ENCODE data around the gene PRKRA. TPM values are rescaled to one million over a fixed set of nuclear protein-coding genes. Genes with fewer than 3 reads are reported as not detected.
"Not testable (repeated sequence)": the region's sequence is repeated elsewhere in the genome, so short reads cannot be mapped to it uniquely, and the experiment has no call there.

Gene PRKRA
- total RNA-seq, 1 donor from 2014 or later: 48.8 TPM

DNA sequence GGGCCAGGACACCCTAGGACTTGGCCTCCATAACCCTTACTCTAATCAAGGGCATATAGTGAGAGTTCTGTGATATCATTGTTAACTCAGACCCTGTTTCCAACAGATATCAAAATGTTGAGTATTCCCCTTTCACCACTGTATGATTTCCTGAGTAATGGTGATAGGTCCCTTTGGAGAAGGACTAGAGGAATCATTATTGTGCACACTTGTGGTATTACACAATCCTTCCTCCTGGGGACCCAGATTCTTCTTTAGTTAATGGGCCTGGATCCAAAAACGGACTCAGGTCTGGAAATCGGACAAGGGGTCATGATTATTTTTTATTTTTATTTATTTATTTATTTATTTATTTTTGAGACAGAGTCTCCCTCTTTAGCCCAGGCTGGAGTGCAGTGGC is 23.5 kb downstream of the PRKRA start:
- Mint-ChIP-seq H3K4me1 (ENCODE audit: low read depth) (peaks cover 4% of the 10 kb centered on the region), H3K4me3 (ENCODE audit: unreplicated experiment) (no peak overlapping the region), H3K27ac (ENCODE audit: unreplicated experiment) (no peak overlapping the region), H3K36me3 (ENCODE audit: low read depth) (peaks cover 29% of the 10 kb centered on the region), H3K9me3 (ENCODE audit: low read depth) (peaks cover 25% of the 10 kb centered on the region), H3K27me3 (ENCODE audit: low read depth) (no peaks in the 10 kb centered on the region)
- no peak for DNase-seq (ENCODE audit: low spot score)
- TF ChIP-seq, protein P1, sequence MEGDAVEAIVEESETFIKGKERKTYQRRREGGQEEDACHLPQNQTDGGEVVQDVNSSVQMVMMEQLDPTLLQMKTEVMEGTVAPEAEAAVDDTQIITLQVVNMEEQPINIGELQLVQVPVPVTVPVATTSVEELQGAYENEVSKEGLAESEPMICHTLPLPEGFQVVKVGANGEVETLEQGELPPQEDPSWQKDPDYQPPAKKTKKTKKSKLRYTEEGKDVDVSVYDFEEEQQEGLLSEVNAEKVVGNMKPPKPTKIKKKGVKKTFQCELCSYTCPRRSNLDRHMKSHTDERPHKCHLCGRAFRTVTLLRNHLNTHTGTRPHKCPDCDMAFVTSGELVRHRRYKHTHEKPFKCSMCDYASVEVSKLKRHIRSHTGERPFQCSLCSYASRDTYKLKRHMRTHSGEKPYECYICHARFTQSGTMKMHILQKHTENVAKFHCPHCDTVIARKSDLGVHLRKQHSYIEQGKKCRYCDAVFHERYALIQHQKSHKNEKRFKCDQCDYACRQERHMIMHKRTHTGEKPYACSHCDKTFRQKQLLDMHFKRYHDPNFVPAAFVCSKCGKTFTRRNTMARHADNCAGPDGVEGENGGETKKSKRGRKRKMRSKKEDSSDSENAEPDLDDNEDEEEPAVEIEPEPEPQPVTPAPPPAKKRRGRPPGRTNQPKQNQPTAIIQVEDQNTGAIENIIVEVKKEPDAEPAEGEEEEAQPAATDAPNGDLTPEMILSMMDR (IDR thresholded peaks at IDR 0.05): no peak

DNA sequence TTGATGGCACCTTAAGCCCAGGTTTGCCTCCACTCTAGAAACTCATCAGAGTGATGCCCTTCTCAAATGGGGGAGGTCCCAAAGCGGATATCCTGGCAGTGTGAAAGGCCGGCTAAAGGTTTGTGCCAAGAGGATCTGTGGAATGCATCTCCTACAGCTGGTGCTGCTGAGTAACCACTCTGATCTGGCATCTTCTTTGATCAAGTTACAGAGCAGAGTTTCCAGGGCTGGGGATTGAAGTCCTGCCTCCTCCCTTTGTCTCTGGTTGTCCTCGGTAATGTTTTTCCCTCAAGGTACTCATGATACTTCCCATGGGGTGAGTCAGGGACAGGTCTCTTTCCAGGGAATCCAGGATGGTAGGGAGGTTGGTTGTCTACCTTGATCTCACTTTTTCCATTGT is 24.6 kb downstream of the PRKRA start:
- no peaks in the 10 kb centered on the region for H3K27me3 Mint-ChIP-seq (ENCODE audit: low read depth)
- TF ChIP-seq, protein P1 (IDR thresholded peaks at IDR 0.05): no peak
- DNase-seq (ENCODE audit: low spot score): no peak
- H3K9me3 Mint-ChIP-seq (ENCODE audit: low read depth): peaks cover 25% of the 10 kb centered on the region
- H3K27ac Mint-ChIP-seq (ENCODE audit: unreplicated experiment): no peak overlapping the region
- peaks cover 4% of the 10 kb centered on the region for H3K4me1 Mint-ChIP-seq (ENCODE audit: low read depth)
- peaks cover 26% of the 10 kb centered on the region for H3K36me3 Mint-ChIP-seq (ENCODE audit: low read depth)
- no peak overlapping the region for H3K4me3 Mint-ChIP-seq (ENCODE audit: unreplicated experiment)

DNA sequence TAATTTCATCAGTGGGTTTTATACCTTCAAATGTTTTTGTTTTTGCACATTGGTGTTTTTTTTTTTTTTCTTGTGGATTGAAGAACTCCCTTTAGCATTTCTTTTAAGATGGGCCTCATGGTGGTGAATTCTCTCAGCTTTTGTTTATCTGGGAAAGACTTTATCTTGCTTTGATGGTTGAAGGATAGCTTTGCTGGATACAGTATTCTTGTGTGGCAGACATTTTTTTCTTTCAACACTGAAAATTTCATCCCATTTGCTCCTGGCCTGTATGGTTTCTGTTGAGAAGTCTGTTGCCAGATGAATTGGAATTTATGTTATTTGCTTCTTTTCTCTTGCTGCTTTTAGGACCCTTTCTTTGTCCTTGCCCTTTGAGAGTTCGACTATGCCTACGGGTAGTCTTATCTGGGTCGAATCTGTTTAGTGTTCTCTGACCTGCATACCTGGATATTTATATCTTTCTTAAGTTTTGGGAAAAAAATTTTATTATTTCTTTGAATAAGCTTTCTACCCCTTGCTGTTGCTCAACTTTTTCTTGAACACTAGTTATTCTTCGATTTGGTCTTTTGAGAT is 25.6 kb downstream of the PRKRA start:
- H3K27ac Mint-ChIP-seq (ENCODE audit: unreplicated experiment): no peak overlapping the region
- H3K4me1 Mint-ChIP-seq (ENCODE audit: low read depth): peaks cover 4% of the 10 kb centered on the region
- TF ChIP-seq, protein P1 (IDR thresholded peaks at IDR 0.05): no peak
- peaks cover 25% of the 10 kb centered on the region for H3K9me3 Mint-ChIP-seq (ENCODE audit: low read depth)
- no peaks in the 10 kb centered on the region for H3K27me3 Mint-ChIP-seq (ENCODE audit: low read depth)
- no peak for DNase-seq (ENCODE audit: low spot score)
- H3K4me3 Mint-ChIP-seq (ENCODE audit: unreplicated experiment): no peak overlapping the region
- peaks cover 24% of the 10 kb centered on the region for H3K36me3 Mint-ChIP-seq (ENCODE audit: low read depth)

DNA sequence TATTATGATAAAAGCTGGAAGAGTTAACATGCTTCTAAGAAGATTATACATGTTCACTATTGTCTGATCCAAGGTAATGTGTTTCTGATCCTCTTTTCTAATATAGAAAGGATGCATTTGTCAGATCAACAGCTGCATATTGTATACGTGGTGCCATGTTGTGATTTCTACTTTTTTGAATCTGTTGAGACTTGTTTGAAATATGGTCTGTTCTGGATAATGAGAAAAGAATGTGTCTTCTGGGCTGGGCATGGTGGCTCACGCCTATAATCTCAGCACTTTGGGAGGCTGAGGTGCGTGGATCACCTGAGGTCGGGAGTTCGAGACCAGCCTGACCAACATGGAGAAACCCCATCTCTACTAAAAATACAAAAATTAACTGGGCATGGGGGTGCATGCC is 27.2 kb downstream of the PRKRA start:
- H3K36me3 Mint-ChIP-seq (ENCODE audit: low read depth): peaks cover 18% of the 10 kb centered on the region
- not testable (repeated sequence) for DNase-seq (ENCODE audit: low spot score); H3K27ac Mint-ChIP-seq (ENCODE audit: unreplicated experiment)

DNA sequence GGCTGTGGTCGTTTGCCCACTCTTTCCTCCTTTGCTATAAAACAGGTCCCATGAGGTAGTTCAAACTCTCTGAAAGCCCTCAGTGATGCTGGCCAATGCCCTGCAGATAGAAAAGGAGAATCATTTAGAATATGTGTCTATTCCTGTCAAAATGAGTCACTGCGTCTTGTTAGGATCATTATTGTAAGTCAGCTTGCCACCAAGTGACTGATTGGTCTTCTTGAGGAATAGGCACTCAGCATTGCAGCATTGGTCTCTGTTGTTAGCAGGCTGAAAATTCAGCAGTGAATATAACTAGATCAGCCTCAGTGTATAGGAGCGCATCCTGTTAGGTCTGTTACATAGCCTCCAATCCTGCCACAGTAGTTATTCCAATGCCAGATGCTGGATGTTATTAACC is 28.9 kb downstream of the PRKRA start:
- peaks cover 25% of the 10 kb centered on the region for H3K9me3 Mint-ChIP-seq (ENCODE audit: low read depth)
- H3K4me1 Mint-ChIP-seq (ENCODE audit: low read depth): peaks cover 4% of the 10 kb centered on the region
- no peak for DNase-seq (ENCODE audit: low spot score)
- H3K36me3 Mint-ChIP-seq (ENCODE audit: low read depth): peaks cover 15% of the 10 kb centered on the region
- no peak overlapping the region for H3K27ac Mint-ChIP-seq (ENCODE audit: unreplicated experiment)
- H3K27me3 Mint-ChIP-seq (ENCODE audit: low read depth): no peaks in the 10 kb centered on the region
- TF ChIP-seq, protein P1 (IDR thresholded peaks at IDR 0.05): no peak
- no peak overlapping the region for H3K4me3 Mint-ChIP-seq (ENCODE audit: unreplicated experiment)

More for the DNA sequence above, 27.2 kb downstream of the PRKRA start:
- H3K27me3 Mint-ChIP-seq (ENCODE audit: low read depth); H3K4me3 Mint-ChIP-seq (ENCODE audit: unreplicated experiment); H3K4me1 Mint-ChIP-seq (ENCODE audit: low read depth): not testable (repeated sequence)
- H3K9me3 Mint-ChIP-seq (ENCODE audit: low read depth): peaks cover 25% of the 10 kb centered on the region

DNA sequence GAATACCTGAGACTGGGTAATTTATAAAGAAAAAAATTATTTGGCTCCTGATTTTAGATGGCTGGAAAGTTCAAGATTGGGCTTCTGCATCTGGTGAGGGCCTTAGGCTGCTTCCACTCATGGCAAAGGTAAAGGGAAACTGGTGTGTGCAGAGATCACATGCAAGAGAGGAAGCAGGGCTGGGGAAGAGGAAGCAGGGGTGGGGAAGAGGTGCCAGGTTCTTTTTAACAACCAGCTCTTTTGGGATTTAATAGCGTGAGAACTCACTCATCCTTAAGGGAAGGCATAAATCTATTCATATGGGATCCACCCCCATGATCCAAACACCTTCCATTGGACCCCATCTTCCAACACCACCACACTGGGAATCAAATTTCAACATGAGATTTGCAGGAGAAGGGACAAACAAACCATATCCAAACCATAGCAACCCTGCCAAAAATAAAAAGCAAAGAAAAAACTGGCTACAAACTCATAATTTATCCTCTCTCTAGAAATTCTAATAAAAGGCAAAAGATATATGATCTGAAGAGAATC is 30.4 kb downstream of the PRKRA start:
- no peak for DNase-seq (ENCODE audit: low spot score)
- Mint-ChIP-seq H3K27ac (ENCODE audit: unreplicated experiment) (no peak overlapping the region), H3K9me3 (ENCODE audit: low read depth) (peaks cover 14% of the 10 kb centered on the region), H3K36me3 (ENCODE audit: low read depth) (peaks cover 8% of the 10 kb centered on the region), H3K27me3 (ENCODE audit: low read depth) (no peaks in the 10 kb centered on the region), H3K4me3 (ENCODE audit: unreplicated experiment) (no peak overlapping the region), H3K4me1 (ENCODE audit: low read depth) (no peaks in the 10 kb centered on the region)
- TF ChIP-seq, protein P1 (IDR thresholded peaks at IDR 0.05): no peak

Data from chondrocyte (in vitro differentiated cells).